NOMO-1 treated with DMSO at 0.1 percent for 48 hours (cell line): Measurements from ENCODE around the gene C1RL.
"Not testable (repeated sequence)": the region's sequence is repeated elsewhere in the genome, so short reads cannot be mapped to it uniquely, and the experiment has no call there.

Experiments used
- DNase-seq: peaks from one replicate; lab custom pipeline; 2025; ENCODE audit not compliant: unreplicated experiment; lab: John Stamatoyannopoulos, UW

C1RL gene

GRCh38 chr12:7116196-7116595 is 7.2 kb upstream of the C1RL start:
- no peak for DNase-seq

GRCh38 chr12:7114851-7115250 is 5.8 kb upstream of the C1RL start:
- DNase-seq, result no peak

GRCh38 chr12:7114008-7114407 is 5.0 kb upstream of the C1RL start:
- no peak for DNase-seq

- peak; percentile 27 for DNase-seq
Measured at GRCh38 chr12:7113389-7113871, 4.4 kb upstream of the C1RL start.

GRCh38 chr12:7112041-7112440 is 3.0 kb upstream of the C1RL start:
- DNase-seq, result no peak

GRCh38 chr12:7110661-7111060 is 1.6 kb upstream of the C1RL start:
- no peak for DNase-seq

- DNase-seq, result no peak
Measured at GRCh38 chr12:7109572-7109920, 532 bp upstream of the C1RL start.

- peak; percentile 72 for DNase-seq
Measured at GRCh38 chr12:7108003-7108795, 815 bp downstream of the C1RL start.

- peak; percentile 56 for DNase-seq
Measured at GRCh38 chr12:7107636-7108002, 1.4 kb downstream of the C1RL start.

- not testable (repeated sequence) for DNase-seq
Measured at GRCh38 chr12:7107181-7107580, 1.8 kb downstream of the C1RL start.

- no peak for DNase-seq
Measured at GRCh38 chr12:7106082-7106481, 2.9 kb downstream of the C1RL start.

- no peak for DNase-seq
Measured at GRCh38 chr12:7103837-7104584, 5.0 kb downstream of the C1RL start.

GRCh38 chr12:7102582-7102981 is 6.4 kb downstream of the C1RL start:
- DNase-seq, result no peak

- DNase-seq, result no peak
Measured at GRCh38 chr12:7101694-7102131, 7.3 kb downstream of the C1RL start.

GRCh38 chr12:7101047-7101693 is 7.8 kb downstream of the C1RL start:
- no peak for DNase-seq

- DNase-seq, result no peak
Measured at GRCh38 chr12:7100239-7100638, 8.8 kb downstream of the C1RL start.

- peak; percentile 64 for DNase-seq
Measured at GRCh38 chr12:7099290-7099996, 9.6 kb downstream of the C1RL start.

GRCh38 chr12:7096979-7097378 is 12.0 kb downstream of the C1RL start:
- DNase-seq, result no peak

- no peak for DNase-seq
Measured at GRCh38 chr12:7096006-7096932, 12.7 kb downstream of the C1RL start.

GRCh38 chr12:7093892-7094291 is 15.1 kb downstream of the C1RL start:
- no peak for DNase-seq
